Pericardium fibroblast (primary cell): ENCODE data around the gene OTUD6A. TPM values are rescaled to one million over a fixed set of nuclear protein-coding genes. Genes with fewer than 3 reads are reported as not detected.

ENCODE experiments used
- total RNA-seq: library from RNA; depleted of rRNA; stranded (reverse); fragments of >200 nt; gene quantifications from 2 replicates; pipeline ENCODE4 v1.2.3, GENCODE V29; 2015

OTUD6A gene
- not detected in 2 replicates for total RNA-seq

GRCh38 chrX:70062076-70062475, at the start of gene OTUD6A:
OTUD6A (plus strand) TSS chrX:70062457; CDS start chrX:70062525, 68 bp downstream.

GRCh38 chrX:70049925-70050324, 12.3 kb upstream of the OTUD6A start, which contains the start of gene AWAT2:
AWAT2 (minus strand) TSS chrX:70049938; CDS start chrX:70049932, 6 bp downstream.

Other genes starting within 250 kb of the OTUD6A start
- not detected in 2 replicates for gene AWAT2, start 12.5 kb upstream of the OTUD6A start, total RNA-seq
- gene IGBP1, start 71.0 kb downstream of the OTUD6A start, total RNA-seq, result 71.1 and 115 TPM in 2 replicates
- not detected in 2 replicates for gene DGAT2L6, start 115.0 kb downstream of the OTUD6A start, total RNA-seq
- not detected in 2 replicates for gene AWAT1, start 172.2 kb downstream of the OTUD6A start, total RNA-seq
- not detected in 2 replicates for gene P2RY4, start 197.7 kb downstream of the OTUD6A start, total RNA-seq
- gene ARR3, start 205.9 kb downstream of the OTUD6A start, total RNA-seq, result not detected in 2 replicates
- not detected in 2 replicates for gene RAB41, start 219.7 kb downstream of the OTUD6A start, total RNA-seq
- 50.2 and 62.2 TPM in 2 replicates for gene PDZD11, start 227.5 kb downstream of the OTUD6A start, total RNA-seq
- gene KIF4A, start 227.6 kb downstream of the OTUD6A start, total RNA-seq, result 0.35 and 1.5 TPM in 2 replicates